ENCODE data around the gene CCNK. TPM values are rescaled to one million over a fixed set of nuclear protein-coding genes. Genes with fewer than 3 reads are reported as not detected.

Gene CCNK
- total and polyA plus RNA-seq, 2 of the 13 experiments (the other 11 are each of a cell fraction or from before 2014, with no cell fraction given): 4.9 to 9.7 TPM

GRCh38 chr14:99545586-99545985 is 64.4 kb downstream of the CCNK start (continued):
- no peak for TF ChIP-seq ARID4A (CRISPR knock-in tag; IDR thresholded peaks at IDR 0.05; ENCODE audit: borderline replicate concordance)
- no peak for TF ChIP-seq ZNF331 (CRISPR knock-in tag; IDR thresholded peaks at IDR 0.05)
- no peak for TF ChIP-seq TEAD2 (CRISPR knock-in tag; IDR thresholded peaks at IDR 0.05)
- no peak for TF ChIP-seq HOXA3 (CRISPR knock-in tag; IDR thresholded peaks at IDR 0.05)
- TF ChIP-seq TERF1 (CRISPR knock-in tag; IDR thresholded peaks at IDR 0.05): no peak
- TF ChIP-seq WIZ (CRISPR knock-in tag; IDR thresholded peaks at IDR 0.05): no peak

GRCh38 chr14:99546234-99546879 is 65.1 kb downstream of the CCNK start:
- BruUV-seq (replicated peaks): no TSS peak
- in situ Hi-C loops (cut with HindIII; ENCODE audit: extremely low pct_ligation_motif_present, low pct_unique_long_range_greater_than_20kb) (no loop called here), intact Hi-C loops (cut with micrococcal nuclease; ENCODE audit: unreplicated experiment) (no loop called here)
- Histone ChIP-seq H3K27me3 (ENCODE audit: control insufficient read depth in 1 of 2, insufficient read depth in 2 of 2, low read length in 2 of 2) (no peaks in the 10 kb centered on the region), H3K36me3 (replicated peaks in 1 of 2; ENCODE audit: control insufficient read depth in 1 of 2, insufficient read depth in 2 of 2, low read length in 2 of 2) (no peaks in the 10 kb centered on the region; a peak in 1 of 5 replicates), H2AFZ (ENCODE audit: low read length) (no peak overlapping the region), H3K4me1 (ENCODE audit: insufficient read depth, low read length) (peaks cover 68% of the 10 kb centered on the region), H3K9ac (ENCODE audit: insufficient read depth, low read depth, low read length) (no peak overlapping the region), H3K79me2 (ENCODE audit: insufficient read depth, low read length) (peaks cover 91% of the 10 kb centered on the region), H3K4me3 (replicated peaks in 1 of 3; ENCODE audit: insufficient read depth in 1 of 3, low read depth in 2 of 3, low read length in 3 of 3) (no peak overlapping the region), H3K4me2 (ENCODE audit: low read depth, low read length) (no peak overlapping the region), H4K20me1 (ENCODE audit: insufficient read depth, low read length) (peaks cover 29% of the 10 kb centered on the region), H3K9me3 (ENCODE audit: low read length) (no peaks in the 10 kb centered on the region), H3K27ac (ENCODE audit: extremely low read length, insufficient read depth, low read length) (no peak overlapping the region)
- ATAC-seq: no peak
- CTCF ChIA-PET (ENCODE audit: low intra/inter-chr PET ratio, low total read pairs): no interaction called here
- POLR2A ChIA-PET: interaction anchor here (1.3 kb wide), 1 partner anchor 9 kb away, joined by 3 read pairs; no protein-coding TSS in a partner anchor
- no peak for DNase-seq (ENCODE audit: low spot score)
- FAIRE-seq: no peak
- WGBS (ENCODE audit: low lambda C conversion rate): 95% methylated on average over 13 of the region's 13 CpGs
- no peak for TF ChIP-seq PAWR (CRISPR knock-in tag; IDR thresholded peaks at IDR 0.05; ENCODE audit: borderline replicate concordance)
- TF ChIP-seq LCORL (IDR thresholded peaks at IDR 0.05): no peak
- no peak for TF ChIP-seq LCORL (CRISPR knock-in tag; IDR thresholded peaks at IDR 0.05)
- TF ChIP-seq HDAC1 (CRISPR knock-in tag; IDR thresholded peaks at IDR 0.05): no peak
- TF ChIP-seq TBP (CRISPR knock-in tag; IDR thresholded peaks at IDR 0.05): no peak
- TF ChIP-seq ZNF777 (CRISPR knock-in tag; IDR thresholded peaks at IDR 0.05): no peak
- no peak for TF ChIP-seq ZNF615 (CRISPR knock-in tag; IDR thresholded peaks at IDR 0.05; ENCODE audit: borderline replicate concordance)
- TF ChIP-seq MYNN (CRISPR knock-in tag; IDR thresholded peaks at IDR 0.05; ENCODE audit: low read depth): no peak
- no peak for TF ChIP-seq DRAP1 (CRISPR knock-in tag; IDR thresholded peaks at IDR 0.05)
- no peak for TF ChIP-seq ZZZ3 (CRISPR knock-in tag; IDR thresholded peaks at IDR 0.05; ENCODE audit: borderline replicate concordance)
- no peak for TF ChIP-seq ZNF33A (CRISPR knock-in tag; IDR thresholded peaks at IDR 0.05; ENCODE audit: borderline replicate concordance)
- no peak for TF ChIP-seq SRSF1 (optimal IDR thresholded peaks at IDR 0.05; ENCODE audit: low read depth, low read length)
- no peak for TF ChIP-seq ZNF629 (CRISPR knock-in tag; conservative IDR thresholded peaks at IDR 0.05)

Measured in HepG2 (cell line).